Measurements from ENCODE around the gene CDK14. TPM values are rescaled to one million over a fixed set of nuclear protein-coding genes. Genes with fewer than 3 reads are reported as not detected.

The CDK14 gene
- total and polyA plus RNA-seq, 5 donors from 2014 or later, result 0.58 to 4.0 (median 2.3) TPM

- H3K9me3 Mint-ChIP-seq, result peaks cover 0 to 3% (median 0%) of the 10 kb centered on the region in 7 donors
- peaks cover 0 to 6% (median 0%) of the 10 kb centered on the region in 4 donors for H3K4me1 Mint-ChIP-seq
- no peak for ATAC-seq (ENCODE audit: low read depth in 2 of 2)
- no peaks in the 10 kb centered on the region for H3K27me3 Mint-ChIP-seq
- Histone ChIP-seq H3K27ac (ENCODE audit: insufficient read depth, low read length, poor library complexity, severe bottlenecking) (no peak overlapping the region), H3K27me3 (ENCODE audit: control insufficient read depth, insufficient read depth, low read length) (no peaks in the 10 kb centered on the region), H3K9me3 (ENCODE audit: control insufficient read depth in 2 of 2, low read length in 2 of 2) (no peaks in the 10 kb centered on the region), H3K36me3 (ENCODE audit: control insufficient read depth, insufficient read depth, low read length) (no peaks in the 10 kb centered on the region), H3K4me1 (ENCODE audit: control insufficient read depth, insufficient read depth, low read length, poor library complexity, severe bottlenecking) (no peaks in the 10 kb centered on the region), H3K4me3 (ENCODE audit: low read depth, low read length) (no peak overlapping the region)
- H3K27ac Mint-ChIP-seq, result no peak overlapping the region
- no peaks in the 10 kb centered on the region for H3K36me3 Mint-ChIP-seq
- DNase-seq, result no peak
- no peak overlapping the region for H3K4me3 Mint-ChIP-seq
These were observed 290.3 kb downstream of the CDK14 start for GRCh38 chr7:90886416-90886815.

DNA sequence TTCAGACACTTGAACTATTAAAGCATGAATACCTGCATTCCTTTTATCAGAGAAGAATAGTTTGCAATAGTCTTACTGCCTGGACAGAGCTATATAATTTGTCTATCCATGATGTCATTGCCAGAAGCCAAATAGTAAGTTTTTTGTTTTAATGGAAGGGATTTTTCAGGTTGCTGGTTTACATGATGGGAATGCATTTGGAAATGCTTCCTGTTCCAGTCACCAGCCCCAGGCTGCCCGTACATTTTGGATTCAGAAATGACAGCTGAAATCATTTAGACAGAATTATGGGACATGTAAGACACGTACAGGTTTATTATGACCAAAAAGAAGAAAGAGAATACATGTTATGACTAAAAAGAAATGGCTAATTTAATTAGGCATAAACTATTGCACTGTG lies 293.1 kb downstream of the CDK14 start:
- Mint-ChIP-seq H3K27ac (no peak overlapping the region), H3K27me3 (no peaks in the 10 kb centered on the region), H3K4me1 (no peaks in the 10 kb centered on the region), H3K9me3 (peaks cover 0 to 1% (median 0%) of the 10 kb centered on the region in 7 donors), H3K36me3 (no peaks in the 10 kb centered on the region), H3K4me3 (no peak overlapping the region)
- Histone ChIP-seq H3K36me3 (ENCODE audit: control insufficient read depth, insufficient read depth, low read length) (no peaks in the 10 kb centered on the region), H3K27ac (ENCODE audit: insufficient read depth, low read length, poor library complexity, severe bottlenecking) (no peak overlapping the region), H3K4me1 (ENCODE audit: control insufficient read depth, insufficient read depth, low read length, poor library complexity, severe bottlenecking) (no peaks in the 10 kb centered on the region), H3K4me3 (ENCODE audit: low read depth, low read length) (no peak overlapping the region), H3K27me3 (ENCODE audit: control insufficient read depth, insufficient read depth, low read length) (no peaks in the 10 kb centered on the region), H3K9me3 (ENCODE audit: control insufficient read depth in 2 of 2, low read length in 2 of 2) (no peaks in the 10 kb centered on the region)
- ATAC-seq (ENCODE audit: low read depth in 2 of 2) (no peak), DNase-seq (no peak)

DNA sequence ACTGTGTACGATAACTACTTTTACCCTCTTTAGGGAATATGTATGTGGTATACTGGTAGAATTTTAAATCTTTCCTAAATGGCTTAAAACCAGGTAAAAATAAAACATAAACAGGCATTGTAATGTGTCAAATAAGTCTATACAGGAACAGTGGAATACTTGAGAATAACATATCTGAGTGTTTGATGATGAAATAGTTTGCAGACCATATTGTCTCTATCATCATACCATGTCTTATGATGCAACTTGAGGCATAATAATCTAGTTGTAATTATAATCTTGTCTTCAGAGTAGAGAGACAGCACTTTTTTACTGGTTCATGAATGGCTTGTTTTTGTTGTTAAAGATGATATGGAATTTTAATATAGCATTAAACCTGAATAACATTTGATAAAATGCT lies 293.5 kb downstream of the CDK14 start:
- Mint-ChIP-seq H3K4me3 (no peak overlapping the region), H3K9me3 (no peaks in the 10 kb centered on the region), H3K27ac (no peak overlapping the region), H3K27me3 (no peaks in the 10 kb centered on the region), H3K4me1 (no peaks in the 10 kb centered on the region), H3K36me3 (no peaks in the 10 kb centered on the region)
- Histone ChIP-seq H3K4me3 (ENCODE audit: low read depth, low read length) (no peak overlapping the region), H3K4me1 (ENCODE audit: control insufficient read depth, insufficient read depth, low read length, poor library complexity, severe bottlenecking) (no peaks in the 10 kb centered on the region), H3K9me3 (ENCODE audit: control insufficient read depth in 2 of 2, low read length in 2 of 2) (no peaks in the 10 kb centered on the region), H3K27ac (ENCODE audit: insufficient read depth, low read length, poor library complexity, severe bottlenecking) (no peak overlapping the region), H3K36me3 (ENCODE audit: control insufficient read depth, insufficient read depth, low read length) (no peaks in the 10 kb centered on the region), H3K27me3 (ENCODE audit: control insufficient read depth, insufficient read depth, low read length) (no peaks in the 10 kb centered on the region)
- DNase-seq, result no peak
- ATAC-seq (ENCODE audit: low read depth in 2 of 2), result no peak

GRCh38 chr7:90891529-90891928 lies 295.4 kb downstream of the CDK14 start:
- ATAC-seq (ENCODE audit: low read depth in 2 of 2) (no peak), DNase-seq (no peak)
- no peaks in the 10 kb centered on the region for H3K27me3 Mint-ChIP-seq
- Histone ChIP-seq H3K4me3 (ENCODE audit: low read depth, low read length) (no peak overlapping the region), H3K27me3 (ENCODE audit: control insufficient read depth, insufficient read depth, low read length) (no peaks in the 10 kb centered on the region), H3K9me3 (ENCODE audit: control insufficient read depth in 2 of 2, low read length in 2 of 2) (no peaks in the 10 kb centered on the region), H3K4me1 (ENCODE audit: control insufficient read depth, insufficient read depth, low read length, poor library complexity, severe bottlenecking) (no peaks in the 10 kb centered on the region), H3K36me3 (ENCODE audit: control insufficient read depth, insufficient read depth, low read length) (no peaks in the 10 kb centered on the region), H3K27ac (ENCODE audit: insufficient read depth, low read length, poor library complexity, severe bottlenecking) (no peak overlapping the region)
- no peaks in the 10 kb centered on the region for H3K36me3 Mint-ChIP-seq
- H3K4me3 Mint-ChIP-seq, result no peak overlapping the region
- no peaks in the 10 kb centered on the region for H3K4me1 Mint-ChIP-seq
- H3K9me3 Mint-ChIP-seq, result no peaks in the 10 kb centered on the region
- no peak overlapping the region for H3K27ac Mint-ChIP-seq

DNA sequence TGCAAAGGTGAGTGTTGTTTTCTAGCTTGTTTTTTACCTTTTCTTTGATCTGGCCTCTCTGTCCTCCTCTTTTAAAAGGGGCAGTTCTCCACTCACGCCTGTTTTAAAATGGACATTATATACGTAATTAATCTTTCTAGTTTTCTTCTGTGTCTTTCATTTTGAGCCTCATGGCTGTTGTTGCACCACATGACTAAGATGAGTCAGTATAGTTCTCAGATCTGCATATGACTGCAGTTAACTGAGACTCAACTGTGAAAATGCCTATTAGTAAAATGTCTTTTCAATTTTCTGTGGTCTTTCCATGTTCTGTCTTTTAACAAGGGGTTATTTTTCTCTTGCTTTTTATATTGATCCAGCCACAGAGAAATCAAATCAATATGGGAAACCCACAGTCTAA lies 296.1 kb downstream of the CDK14 start:
- H3K4me3 Mint-ChIP-seq, result no peak overlapping the region

DNA sequence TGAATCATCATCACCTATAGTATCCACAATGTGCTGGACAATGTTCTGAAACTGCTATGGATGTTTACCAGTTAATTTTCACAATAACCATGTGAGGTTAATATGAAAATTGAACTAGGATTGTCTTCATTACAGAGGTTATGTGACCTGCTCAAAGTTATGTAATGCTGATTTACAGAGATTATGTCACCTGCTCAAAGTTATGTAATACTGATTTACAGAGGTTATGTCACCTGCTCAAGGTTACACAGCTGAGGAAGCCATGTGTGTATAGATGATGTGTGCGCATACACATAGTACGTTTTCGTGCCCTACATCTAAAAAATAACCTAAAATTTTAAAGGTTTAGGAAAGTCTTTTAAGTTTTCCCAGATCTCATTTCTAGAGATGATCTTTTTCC lies 298.0 kb downstream of the CDK14 start:
- Histone ChIP-seq H3K27me3 (ENCODE audit: control insufficient read depth, insufficient read depth, low read length) (no peaks in the 10 kb centered on the region), H3K4me1 (ENCODE audit: control insufficient read depth, insufficient read depth, low read length, poor library complexity, severe bottlenecking) (no peaks in the 10 kb centered on the region), H3K36me3 (ENCODE audit: control insufficient read depth, insufficient read depth, low read length) (no peaks in the 10 kb centered on the region), H3K4me3 (ENCODE audit: low read depth, low read length) (no peak overlapping the region), H3K9me3 (ENCODE audit: control insufficient read depth in 2 of 2, low read length in 2 of 2) (no peaks in the 10 kb centered on the region), H3K27ac (ENCODE audit: insufficient read depth, low read length, poor library complexity, severe bottlenecking) (no peak overlapping the region)
- Mint-ChIP-seq H3K27ac (no peak overlapping the region), H3K4me3 (no peak overlapping the region), H3K27me3 (no peaks in the 10 kb centered on the region), H3K36me3 (no peaks in the 10 kb centered on the region), H3K9me3 (peaks cover 0 to 1% (median 0%) of the 10 kb centered on the region in 7 donors), H3K4me1 (peaks cover 0 to 2% (median 0%) of the 10 kb centered on the region in 4 donors)
- DNase-seq (no peak), ATAC-seq (ENCODE audit: low read depth in 2 of 2) (no peak)

More for the DNA sequence above, 296.1 kb downstream of the CDK14 start:
- no peaks in the 10 kb centered on the region for H3K9me3 ChIP-seq (ENCODE audit: control insufficient read depth in 2 of 2, low read length in 2 of 2)
- DNase-seq, result no peak
- no peaks in the 10 kb centered on the region for H3K4me1 ChIP-seq (ENCODE audit: control insufficient read depth, insufficient read depth, low read length, poor library complexity, severe bottlenecking)
- H3K36me3 Mint-ChIP-seq, result no peaks in the 10 kb centered on the region
- no peaks in the 10 kb centered on the region for H3K9me3 Mint-ChIP-seq
- no peak overlapping the region for H3K27ac ChIP-seq (ENCODE audit: insufficient read depth, low read length, poor library complexity, severe bottlenecking)
- ATAC-seq (ENCODE audit: low read depth in 2 of 2), result no peak
- H3K27me3 Mint-ChIP-seq, result no peaks in the 10 kb centered on the region
- no peaks in the 10 kb centered on the region for H3K27me3 ChIP-seq (ENCODE audit: control insufficient read depth, insufficient read depth, low read length)
- H3K4me3 ChIP-seq (ENCODE audit: low read depth, low read length), result no peak overlapping the region
- H3K36me3 ChIP-seq (ENCODE audit: control insufficient read depth, insufficient read depth, low read length), result no peaks in the 10 kb centered on the region
- no peak overlapping the region for H3K27ac Mint-ChIP-seq
- H3K4me1 Mint-ChIP-seq, result no peaks in the 10 kb centered on the region

DNA sequence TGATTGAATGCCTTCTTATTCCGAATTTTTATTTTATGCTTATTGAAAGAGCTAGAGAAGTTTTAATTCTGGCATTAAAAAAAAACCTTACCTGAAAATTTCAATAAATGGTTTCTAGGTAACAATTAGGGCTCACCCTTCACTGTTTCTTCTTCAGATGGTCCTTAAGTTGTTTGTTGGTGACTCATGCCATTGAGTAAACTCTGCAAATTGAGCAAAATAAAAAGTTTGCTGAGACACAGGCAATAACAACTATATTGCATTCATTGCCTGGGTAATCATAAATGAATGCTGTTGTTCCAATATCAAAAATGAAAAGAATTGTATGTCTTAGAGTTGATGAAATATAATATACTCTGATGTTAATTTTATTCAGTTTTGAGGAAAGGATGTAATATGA lies 300.3 kb downstream of the CDK14 start:
- peak overlapping the region in 1 of 3 donors; percentile 64 for H3K27ac Mint-ChIP-seq
- H3K4me3 Mint-ChIP-seq, result no peak overlapping the region
- no peaks in the 10 kb centered on the region for H3K36me3 ChIP-seq (ENCODE audit: control insufficient read depth, insufficient read depth, low read length)
- peaks cover 0 to 1% (median 0%) of the 10 kb centered on the region in 7 donors for H3K9me3 Mint-ChIP-seq
- no peaks in the 10 kb centered on the region for H3K36me3 Mint-ChIP-seq
- H3K9me3 ChIP-seq (ENCODE audit: control insufficient read depth in 2 of 2, low read length in 2 of 2), result no peaks in the 10 kb centered on the region
- H3K4me3 ChIP-seq (ENCODE audit: low read depth, low read length), result no peak overlapping the region
- no peak for DNase-seq
- no peaks in the 10 kb centered on the region for H3K27me3 Mint-ChIP-seq
- peaks cover 0 to 2% (median 0%) of the 10 kb centered on the region in 4 donors for H3K4me1 Mint-ChIP-seq
- no peaks in the 10 kb centered on the region for H3K4me1 ChIP-seq (ENCODE audit: control insufficient read depth, insufficient read depth, low read length, poor library complexity, severe bottlenecking)
- no peak for ATAC-seq (ENCODE audit: low read depth in 2 of 2)
- H3K27ac ChIP-seq (ENCODE audit: insufficient read depth, low read length, poor library complexity, severe bottlenecking), result no peak overlapping the region
- no peaks in the 10 kb centered on the region for H3K27me3 ChIP-seq (ENCODE audit: control insufficient read depth, insufficient read depth, low read length)

DNA sequence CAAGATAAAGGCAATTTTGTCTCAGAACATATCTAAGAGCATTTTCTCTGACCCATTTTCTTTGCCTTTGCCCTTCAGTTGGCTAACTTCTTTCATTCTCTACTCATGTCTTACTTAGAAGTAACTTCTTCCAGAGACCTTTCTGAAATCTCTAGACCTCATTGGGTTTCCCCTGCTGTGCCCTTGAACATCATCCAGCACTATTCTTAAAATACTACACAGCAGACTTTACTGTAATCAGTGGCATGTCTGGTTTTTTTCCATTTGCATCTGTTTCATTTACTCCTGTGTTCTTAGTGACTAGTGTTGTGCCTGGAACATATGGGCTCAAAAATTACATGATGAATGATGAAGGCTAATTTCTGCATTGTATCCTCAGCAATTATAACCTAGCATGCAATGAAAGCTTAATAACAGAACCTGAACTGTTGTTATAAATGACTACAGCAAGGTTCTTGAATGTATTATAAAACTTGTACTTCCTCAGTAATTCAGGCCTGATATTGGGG lies 301.9 kb downstream of the CDK14 start:
- no peaks in the 10 kb centered on the region for H3K9me3 ChIP-seq (ENCODE audit: control insufficient read depth in 2 of 2, low read length in 2 of 2)

More for the DNA sequence above, 301.9 kb downstream of the CDK14 start:
- Histone ChIP-seq H3K27me3 (ENCODE audit: control insufficient read depth, insufficient read depth, low read length) (no peaks in the 10 kb centered on the region), H3K4me1 (ENCODE audit: control insufficient read depth, insufficient read depth, low read length, poor library complexity, severe bottlenecking) (no peaks in the 10 kb centered on the region), H3K4me3 (ENCODE audit: low read depth, low read length) (no peak overlapping the region), H3K36me3 (ENCODE audit: control insufficient read depth, insufficient read depth, low read length) (no peaks in the 10 kb centered on the region), H3K27ac (ENCODE audit: insufficient read depth, low read length, poor library complexity, severe bottlenecking) (no peak overlapping the region)
- no peak for DNase-seq
- Mint-ChIP-seq H3K4me1 (peaks cover 0 to 2% (median 0%) of the 10 kb centered on the region in 4 donors), H3K27ac (no peak overlapping the region), H3K4me3 (no peak overlapping the region), H3K27me3 (no peaks in the 10 kb centered on the region), H3K9me3 (peaks cover 0 to 1% (median 0%) of the 10 kb centered on the region in 7 donors), H3K36me3 (no peaks in the 10 kb centered on the region)
- no peak for ATAC-seq (ENCODE audit: low read depth in 2 of 2)
